Activated naive CD4-positive, alpha-beta T cell treated with Interleukin-2 at 50 U/mL for 16 hours (primary cell): Measurements from ENCODE around the gene FGD3.

Experiments
- DNase-seq: peaks from one replicate; pipeline ENCODE4 v3.0.0-alpha.2; 2020

The FGD3 gene

DNA sequence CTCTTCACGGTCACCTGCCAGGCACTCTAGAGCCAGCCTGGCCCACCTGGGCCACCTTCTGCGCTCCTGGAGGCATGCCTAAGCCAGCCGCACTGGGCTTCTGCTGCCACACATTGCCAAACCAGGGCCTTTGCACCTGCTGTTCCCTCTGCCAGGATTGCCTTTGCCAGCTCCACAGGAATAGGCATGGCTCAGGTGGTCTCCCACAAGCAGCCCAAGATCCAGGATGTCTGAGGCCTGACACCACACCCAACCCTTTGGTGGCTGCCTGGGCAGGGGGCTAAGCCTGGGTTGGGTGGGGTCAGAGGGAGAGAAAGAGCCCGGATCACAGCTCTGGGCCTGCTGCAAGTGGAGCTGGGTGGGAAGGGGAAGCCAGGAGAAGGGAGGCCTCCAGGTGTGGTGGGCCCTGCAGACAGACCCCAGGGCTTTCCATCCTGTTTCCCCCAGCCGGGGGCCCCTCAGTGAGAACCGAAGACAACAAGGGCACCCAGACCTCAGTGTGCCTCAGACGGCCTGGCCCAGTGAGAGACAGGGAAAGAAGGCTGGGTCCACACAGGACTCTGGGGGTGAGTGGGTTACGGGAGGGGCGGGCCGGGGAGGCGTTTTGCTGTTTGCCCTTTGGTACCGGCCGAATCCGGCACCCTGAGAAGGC is 110.5 kb downstream of the FGD3 start:
- peak; percentile 13 for DNase-seq

DNA sequence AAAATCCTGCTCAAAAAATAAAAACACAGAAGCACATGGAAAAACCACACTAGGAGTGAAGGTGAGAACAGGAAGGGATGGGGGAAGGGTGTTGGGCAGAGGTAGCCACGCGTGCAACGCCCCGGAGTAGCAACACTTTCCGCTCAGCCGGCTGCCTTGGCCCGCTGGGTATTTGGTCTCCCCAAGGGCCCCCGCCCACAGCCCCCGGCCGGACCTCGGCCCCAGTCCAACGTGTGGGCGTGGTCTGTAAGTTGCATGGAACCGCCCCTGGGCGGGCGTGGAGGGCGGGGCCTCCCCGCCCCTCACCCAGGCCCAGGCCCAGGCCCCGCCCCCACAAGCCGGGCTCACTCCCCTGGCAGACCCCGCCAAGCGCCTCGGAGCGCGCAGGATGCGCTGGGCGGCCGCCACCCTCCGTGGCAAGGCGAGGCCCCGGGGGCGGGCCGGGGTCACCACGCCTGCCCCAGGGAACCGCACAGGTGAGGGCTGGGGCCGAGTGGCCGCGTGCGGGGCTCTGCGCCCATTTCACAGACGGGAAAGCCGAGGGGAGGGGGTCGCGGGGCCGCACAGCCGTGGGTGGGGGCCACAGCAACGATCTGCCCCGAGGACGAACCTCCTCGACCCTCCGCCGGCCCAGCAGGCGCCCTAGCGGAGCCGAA is 111.2 kb downstream of the FGD3 start, which contains the start of gene SUSD3:
Gene SUSD3 (plus strand): TSS at position 347 of the 656 bp plus-strand sequence. CDS start 42 bp downstream, at position 389.
- DNase-seq = peak; percentile 73

DNA sequence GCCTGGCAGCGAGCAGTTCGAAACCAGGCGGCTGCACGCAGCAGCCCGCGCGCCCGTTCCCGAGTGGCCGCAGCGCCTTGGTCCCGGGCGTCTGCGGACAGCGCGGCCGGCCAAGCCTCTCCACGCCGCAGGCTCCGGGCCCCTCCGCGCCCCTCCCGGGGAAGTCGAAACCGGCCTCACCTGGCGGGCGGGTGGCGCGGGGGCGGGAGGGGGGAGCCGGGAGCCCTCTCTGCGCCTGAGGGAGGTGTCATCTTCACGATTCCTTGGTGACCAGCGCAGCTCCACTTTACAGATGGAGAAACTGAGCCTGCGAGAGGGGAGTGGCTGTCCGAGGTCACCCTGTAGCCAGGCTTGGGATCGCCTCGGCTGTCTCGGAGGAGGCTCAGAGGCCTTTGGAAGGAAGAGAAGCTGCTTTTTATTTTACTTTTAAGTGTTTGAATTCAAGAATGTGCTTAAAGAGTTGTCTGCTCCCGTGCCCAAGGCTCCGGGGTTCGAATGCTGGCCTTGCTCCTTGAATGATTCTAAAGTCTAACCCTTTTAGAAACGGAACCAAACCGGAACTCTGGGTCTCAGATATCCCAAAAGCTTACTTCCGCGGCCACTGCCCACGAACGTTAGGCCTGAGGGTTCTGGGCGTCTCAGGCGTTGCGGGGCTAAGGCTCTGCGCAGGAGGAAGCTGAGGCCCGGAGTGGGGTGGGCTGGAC is 111.8 kb downstream of the FGD3 start:
- peak; percentile 40 for DNase-seq

DNA sequence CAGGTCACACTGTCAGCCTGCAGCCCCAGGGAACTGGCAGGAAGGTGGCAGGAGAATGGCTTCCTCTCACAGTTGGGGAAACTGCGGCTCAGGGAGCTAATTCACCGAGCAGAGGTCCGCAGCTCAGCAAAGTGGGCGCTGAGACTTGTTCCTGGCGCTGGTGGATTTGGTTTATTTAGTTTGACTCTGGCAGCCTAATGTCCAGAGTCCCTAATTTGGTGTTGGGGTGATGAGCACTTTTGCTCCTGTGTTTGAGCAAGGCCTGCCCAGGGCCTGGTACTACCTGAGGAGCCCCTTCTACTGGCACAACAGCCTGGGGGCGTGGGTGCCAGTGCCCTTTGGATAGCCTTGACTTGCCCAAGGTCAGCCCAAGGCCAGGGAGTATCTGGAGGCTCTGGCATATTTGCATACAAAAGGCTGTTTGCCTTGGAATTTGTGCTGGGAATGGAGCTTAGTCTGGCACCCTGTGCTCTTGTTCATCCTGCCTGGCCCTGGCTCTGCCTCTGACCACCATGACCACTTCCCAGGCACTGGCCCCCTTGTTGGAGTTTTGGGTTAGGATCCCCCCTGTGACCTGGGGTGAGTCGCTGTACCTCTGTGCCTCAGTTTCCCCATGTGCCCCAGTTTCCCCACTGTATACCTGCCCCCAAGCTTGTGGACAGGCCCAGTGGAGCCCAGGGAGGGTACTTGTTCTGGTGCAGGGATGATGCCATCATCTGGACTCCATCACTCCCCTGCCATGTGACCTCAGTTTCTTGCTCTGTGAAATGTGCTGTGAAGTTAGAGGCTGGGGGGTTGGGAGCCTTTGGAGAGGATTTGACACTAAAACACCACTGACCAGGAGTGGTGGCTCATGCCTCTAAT is 112.6 kb downstream of the FGD3 start:
- DNase-seq = no peak

DNA sequence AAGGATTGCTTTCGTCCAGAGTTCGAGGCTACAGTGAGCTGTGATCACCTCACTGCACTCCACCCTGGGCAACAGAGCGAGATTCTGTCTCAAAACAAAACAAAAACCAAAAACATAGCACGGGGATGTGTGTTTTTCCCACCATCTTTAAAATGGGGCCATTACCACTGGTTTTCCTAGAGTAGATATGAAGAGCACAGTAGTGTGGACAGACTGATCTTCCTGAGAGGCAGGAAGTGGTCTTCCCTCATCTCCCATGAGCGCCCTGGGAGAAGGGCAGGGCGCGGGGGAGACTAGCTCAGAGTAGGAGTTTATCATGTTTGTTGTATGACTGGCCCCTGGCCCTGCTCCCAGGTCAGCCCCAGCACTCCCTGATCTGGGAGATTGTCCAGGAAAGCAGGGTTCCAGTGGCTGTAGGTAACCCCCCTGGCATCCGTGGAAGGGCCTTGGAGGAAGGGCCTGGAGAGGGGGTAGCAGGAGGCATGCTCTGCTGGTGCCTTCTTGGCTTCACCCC is 113.5 kb downstream of the FGD3 start:
- peak; percentile 27 for DNase-seq

DNA sequence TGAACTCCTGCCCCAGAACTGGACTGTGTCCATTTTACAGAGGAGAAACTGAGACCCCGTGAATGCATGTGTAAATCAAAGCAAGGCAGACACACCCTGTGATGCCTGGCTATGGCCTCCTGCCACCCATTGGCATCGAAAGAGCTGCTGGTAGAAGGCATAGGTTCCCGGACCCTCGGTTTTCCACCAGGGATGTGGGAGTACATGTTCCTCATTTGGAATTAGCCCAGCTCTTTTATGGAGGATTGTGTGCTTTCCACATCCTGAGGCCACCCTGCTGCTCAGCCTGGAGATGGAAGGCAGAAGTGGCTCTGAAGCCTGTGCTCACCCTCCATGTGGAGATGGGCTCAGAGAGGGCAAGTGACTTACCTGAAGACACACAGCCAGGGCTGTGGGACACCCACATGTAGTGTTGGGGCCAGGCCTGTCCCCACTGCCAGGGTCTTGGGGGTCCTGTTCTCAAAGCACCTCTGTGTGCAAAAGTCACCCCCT is 114.0 kb downstream of the FGD3 start:
- no peak for DNase-seq

DNA sequence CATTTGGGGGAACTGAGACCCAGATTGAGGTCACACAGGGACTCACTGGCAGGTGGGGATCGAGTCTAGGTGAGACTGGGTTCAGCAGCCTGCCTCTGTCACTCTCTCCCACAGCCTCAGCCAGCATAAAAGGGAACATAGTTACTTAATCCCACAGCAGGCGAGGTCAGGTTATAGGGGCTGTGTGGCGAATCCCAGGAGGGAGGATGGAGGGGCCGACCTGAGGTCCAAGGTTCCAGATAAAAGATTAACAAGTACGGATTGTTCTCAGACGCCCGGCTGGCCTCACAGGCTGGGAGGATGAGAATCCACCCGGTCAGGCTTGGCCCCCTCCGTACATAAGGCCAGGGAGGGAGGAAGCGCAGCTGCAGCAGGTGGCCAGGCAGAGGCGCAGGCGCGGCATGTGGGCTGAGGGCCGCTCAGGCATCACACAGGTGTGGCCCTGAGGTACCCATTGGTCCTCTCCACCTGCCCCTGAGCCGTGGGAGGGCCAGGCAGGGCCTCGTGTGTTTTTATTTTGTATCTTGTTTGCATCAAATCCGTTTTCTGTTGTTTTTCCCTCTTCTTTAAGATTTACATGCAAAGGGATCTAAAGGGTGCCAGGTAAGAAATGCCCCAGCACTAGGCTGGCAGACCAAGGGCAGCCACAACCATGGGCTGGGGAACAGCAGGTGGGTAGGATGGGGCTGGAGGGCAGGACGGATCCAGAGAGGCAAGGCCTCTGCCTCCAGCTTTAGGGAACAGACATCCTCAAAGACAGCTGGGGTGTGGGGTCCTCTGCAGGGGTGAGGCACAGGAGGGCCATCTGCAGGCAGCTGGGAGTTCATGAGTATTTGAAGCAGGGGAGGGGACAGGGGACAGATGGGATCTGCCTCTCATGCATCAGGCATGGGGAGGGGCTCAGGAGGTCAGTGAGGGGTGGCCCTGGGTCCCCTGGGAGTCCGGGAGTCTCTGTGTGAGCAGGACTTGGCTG is 114.8 kb downstream of the FGD3 start:
- peak; percentile 28 for DNase-seq

DNA sequence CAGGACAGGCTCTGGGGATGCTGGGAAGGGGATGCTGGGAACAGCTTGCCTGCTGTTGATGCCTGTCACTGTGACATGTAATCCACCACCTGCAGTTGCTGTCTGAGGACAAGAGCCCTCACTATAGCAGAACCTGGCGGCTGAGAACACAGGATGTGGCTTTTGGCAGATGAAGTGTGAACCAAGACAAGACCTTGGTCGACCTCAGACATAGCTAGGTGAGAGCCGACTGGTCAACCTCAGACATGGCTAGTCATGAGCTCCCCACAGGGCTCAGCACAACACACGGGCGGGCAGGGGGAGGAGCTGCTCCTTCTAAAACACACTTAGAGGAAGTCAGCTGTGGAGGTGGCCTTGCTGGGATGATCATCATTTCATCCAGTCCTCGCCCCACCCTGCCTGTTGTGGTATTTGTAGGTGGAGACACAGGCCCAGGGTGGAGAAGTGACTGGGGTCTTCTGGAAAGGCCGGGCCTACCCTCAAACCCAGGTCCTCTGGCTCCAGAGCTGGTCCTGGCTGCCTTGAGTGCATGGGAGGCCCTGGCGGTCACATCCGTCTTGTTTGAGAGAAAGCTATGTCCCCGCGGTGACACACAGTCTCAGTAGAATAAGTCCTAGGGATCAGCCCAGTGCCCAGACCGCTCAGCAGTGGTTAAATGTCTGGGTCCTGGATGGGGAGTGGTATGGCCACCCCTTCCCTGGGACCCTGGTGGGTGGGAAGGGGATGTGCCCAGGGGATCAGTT is 117.2 kb downstream of the FGD3 start:
- peak; percentile 87 for DNase-seq

DNA sequence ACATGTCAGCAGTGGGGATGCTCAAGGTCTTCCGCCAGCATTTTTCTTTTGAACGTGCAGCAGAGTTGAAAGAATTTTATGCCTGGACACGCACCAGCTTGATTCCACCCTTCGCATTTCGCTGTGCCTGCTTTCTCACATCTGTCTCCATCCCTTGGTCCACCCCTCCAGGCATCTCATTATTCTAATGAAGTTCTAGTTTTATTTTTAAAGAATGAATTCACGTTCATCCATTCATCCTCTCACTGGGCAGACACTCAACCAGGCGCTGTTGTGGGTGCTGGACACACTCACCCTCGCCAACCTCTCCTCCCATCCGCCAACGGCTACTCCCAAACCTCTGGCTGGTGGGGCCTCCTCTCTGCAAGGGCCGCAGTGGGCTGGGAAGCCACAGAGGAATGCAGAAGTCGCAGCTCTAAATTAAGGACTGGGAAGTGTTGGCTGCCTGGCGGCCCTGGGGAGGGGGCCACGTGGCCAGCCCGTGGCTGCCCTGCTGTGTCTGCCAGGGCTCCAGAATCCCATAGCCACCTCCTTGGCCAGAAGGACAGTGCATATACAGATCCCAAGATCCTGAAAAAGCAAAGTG is 117.9 kb downstream of the FGD3 start:
- no peak for DNase-seq

DNA sequence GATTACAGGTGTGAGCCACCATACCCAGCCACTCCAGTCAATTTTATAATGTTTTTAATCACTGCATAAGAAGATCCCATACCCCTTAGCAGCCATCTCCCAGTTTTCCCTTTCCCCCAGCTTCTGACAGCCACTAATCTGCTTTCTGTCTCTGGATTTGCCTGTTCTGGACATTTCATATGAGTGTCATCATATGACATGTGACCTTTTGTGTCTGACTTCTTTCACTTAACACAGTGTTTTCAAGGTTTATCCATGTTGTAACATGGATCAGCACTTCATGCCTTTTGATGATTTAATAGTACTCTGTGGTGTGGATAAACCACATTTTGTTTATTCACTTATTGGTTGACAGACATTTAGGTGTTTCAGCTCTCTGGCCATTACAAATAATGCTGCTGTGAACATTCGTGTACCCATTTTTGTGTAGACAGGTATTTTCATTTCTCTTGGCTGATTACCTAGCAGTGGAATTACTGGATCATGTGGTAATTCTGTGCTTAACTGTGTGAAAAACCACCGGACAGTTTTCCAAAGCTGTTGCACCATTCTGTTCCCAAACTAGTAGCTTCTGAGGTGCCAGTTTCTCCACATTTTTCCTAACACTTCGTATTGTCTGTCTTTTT is 119.8 kb downstream of the FGD3 start:
- DNase-seq = no peak

DNA sequence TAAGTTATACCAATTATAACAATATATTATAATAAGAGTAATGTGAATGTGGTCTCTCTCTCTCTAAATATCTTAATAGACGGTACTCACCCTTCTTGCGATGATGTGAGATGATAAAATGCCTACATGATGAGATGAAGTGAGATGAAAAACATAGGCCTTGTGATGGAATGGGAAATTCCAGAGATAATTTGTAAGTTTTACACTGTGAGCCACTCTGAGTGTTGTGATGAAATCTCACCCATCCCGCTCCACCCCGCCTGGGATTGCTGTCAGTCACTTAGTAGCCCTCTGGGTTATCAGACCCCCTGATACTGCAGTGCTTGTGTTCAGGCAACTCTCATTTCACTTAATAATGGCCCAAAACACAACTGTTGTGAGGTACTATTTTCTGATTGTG is 121.6 kb downstream of the FGD3 start:
- no peak for DNase-seq

DNA sequence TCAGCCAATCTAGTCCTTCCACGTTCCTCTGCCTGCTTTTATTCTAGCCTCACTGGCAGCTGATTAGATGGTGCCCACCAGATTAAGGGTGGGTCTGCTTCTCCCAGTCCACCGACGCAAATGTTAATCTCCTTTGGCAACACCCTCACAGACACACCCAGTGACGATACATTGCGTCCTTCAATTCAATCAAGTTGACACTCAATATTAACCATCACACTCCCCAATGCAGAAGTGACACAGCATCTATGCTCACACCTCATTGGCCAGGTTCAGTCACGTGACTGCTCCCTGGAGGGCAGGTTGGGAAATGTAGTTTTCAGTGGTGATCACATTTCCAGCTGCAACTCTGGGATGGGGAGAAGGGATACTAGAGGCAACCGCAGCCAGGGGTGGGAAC is 124.1 kb downstream of the FGD3 start:
- no peak for DNase-seq

DNA sequence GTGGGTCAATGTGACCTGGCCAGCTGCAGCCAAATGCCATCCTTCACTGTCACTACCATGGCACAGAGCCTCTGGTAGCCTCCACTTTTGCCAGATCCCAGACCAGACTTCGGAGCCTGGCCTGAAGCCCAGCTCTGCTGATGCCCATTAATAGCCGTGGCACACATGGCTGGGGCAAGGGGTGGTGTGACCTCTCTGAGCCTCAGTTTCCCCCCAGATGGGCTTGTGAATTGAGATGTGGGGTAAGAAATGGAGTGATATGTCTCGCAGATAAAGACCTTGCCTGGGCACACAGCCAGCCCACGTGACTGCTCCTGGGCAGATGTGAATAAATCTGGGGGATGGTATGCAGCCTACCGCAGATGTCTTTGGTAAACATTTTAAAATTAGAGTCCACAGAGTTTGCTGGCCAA is 125.1 kb downstream of the FGD3 start:
- no peak for DNase-seq

DNA sequence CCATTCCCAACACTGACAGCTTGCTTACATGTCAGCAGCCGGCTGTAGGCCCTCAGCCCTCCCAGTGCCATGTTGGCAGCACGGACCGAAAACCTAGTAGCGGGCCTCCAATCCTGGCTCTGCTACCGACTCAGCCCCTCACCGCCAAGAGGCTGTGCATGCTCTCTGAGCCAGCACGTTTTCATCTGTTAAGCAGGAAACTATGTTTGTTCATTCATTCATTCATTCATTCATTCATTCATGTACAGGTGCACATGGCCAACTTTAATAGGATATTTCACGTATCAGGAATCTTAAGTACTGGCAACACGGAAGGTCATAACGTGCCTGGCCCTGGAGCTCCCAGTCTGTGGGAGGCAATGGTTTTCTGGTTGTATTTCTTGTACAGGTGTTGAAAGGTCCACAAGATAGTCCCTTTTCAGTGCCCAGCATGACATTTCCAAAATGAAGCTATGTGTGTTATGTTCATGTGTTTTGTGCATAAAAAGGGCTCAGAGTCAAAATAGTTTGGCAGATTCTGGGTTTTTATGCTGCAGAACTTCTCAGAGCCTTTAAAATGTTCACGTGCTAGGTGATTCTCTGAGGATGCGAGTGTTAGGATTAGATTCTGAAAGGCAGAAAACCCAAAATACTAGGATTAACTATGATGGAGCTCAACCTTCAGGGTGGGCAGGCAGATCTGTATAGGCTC is 128.9 kb downstream of the FGD3 start:
- no peak for DNase-seq

DNA sequence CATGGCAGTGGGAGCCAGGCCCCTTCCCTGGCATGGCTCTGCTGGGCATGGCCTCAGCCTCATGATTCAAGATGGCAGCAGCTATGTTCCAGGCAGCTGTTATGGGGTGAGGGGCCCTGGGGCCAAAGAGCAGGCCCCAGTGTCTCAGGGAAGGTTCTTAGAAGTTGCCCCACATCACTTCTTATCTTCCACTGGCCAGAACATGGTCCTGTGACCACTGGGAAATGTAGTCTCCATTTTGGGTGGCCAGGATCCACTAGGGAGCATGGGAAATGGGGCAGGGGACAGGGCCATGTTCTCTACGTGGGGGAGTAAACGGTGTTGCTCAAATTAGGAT is 129.4 kb downstream of the FGD3 start:
- DNase-seq = no peak

DNA sequence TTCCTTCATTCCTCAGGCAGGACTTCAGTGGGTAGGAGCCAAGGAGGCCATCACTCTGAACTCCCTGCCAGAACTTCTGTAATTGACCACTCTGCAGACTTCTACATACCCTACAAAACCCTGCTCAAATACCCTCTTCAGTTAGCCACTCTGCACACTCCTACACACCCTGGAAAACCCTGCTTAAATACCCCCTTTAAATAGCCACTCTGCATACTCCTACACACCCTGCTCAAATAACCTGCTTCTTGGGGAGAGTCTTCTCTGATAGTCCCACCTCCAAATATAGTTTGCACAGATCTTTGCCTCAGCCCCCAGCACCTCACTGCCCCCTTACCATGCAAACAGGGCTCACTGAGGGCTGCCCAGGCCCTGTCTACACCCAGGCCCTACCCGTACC is 130.0 kb downstream of the FGD3 start:
- DNase-seq = no peak

DNA sequence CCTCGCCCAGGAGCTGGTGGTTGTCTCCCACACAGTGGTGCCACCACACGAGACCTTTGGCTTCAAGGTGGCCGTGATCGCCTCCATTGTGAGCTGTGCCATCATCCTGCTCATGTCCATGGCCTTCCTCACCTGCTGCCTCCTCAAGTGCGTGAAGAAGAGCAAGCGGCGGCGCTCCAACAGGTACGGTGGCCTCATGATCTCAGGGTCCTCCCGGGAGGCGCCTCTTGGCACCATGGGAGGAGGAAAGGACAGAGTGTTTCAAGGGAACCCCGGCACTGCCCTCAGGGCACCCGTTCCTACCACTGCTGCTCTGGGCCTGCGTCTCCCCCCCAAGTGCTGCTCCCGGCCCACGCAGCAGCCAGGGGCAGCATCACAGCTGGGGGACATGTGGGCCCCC is 130.5 kb downstream of the FGD3 start:
- no peak for DNase-seq

DNA sequence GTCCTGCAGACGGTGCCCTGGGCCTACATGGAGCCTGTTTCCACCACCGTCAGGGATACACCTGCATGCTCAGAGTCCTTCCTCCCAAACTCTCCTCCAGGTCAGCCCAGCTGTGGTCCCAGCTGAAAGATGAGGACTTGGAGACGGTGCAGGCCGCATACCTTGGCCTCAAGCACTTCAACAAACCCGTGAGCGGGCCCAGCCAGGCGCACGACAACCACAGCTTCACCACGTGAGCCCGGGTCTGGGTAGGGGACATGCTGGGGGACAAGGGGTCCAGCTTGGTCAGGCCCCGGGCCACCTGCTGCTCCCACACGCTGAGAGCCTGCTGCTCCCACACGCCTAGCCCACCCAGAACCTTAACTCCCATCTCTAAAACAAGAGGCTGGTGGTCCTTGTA is 132.0 kb downstream of the FGD3 start:
- DNase-seq = no peak

DNA sequence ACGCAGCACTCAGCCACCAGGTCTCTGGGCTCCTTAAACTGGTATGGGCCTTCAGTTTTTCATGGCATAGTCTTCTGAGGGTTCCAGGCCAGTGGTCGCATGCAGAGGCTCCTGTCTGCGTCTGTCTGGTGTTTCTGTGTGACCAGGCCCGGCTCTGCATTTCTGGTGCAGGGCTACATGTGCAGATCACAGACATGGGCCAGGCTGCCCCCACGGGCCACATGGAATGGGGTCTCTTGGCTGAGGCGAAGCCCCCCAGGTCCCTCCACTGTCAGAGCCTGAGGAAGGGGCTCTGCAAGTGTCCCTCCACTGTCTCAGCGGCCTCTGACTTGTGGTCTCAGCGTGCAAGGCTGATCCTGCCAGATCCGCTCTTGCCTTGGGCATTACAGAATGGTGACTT is 133.1 kb downstream of the FGD3 start:
- DNase-seq = no peak
